Gastrocnemius medialis (tissue), 4 donors: ENCODE measurements around the gene CCDC102B. TPM values are rescaled to one million over a fixed set of nuclear protein-coding genes. Genes with fewer than 3 reads are reported as not detected.

ENCODE experiments used
- ATAC-seq, 2 donors: fragments of 150-250 bp; one replicate each; pipeline ENCODE4 v1.9.1; 2016
- DNase-seq, 2 donors: peaks; one replicate each; pipeline ENCODE4 v3.0.0-alpha.2; 2019
- H3K27ac ChIP-seq, 4 donors: fragments of 200-600 bp; sonication (generic); 1 replicate in 1 of 4; 2 replicates in 3 of 4; pipeline ENCODE4 v1.5.1; 2016 to 2018; ENCODE audit warnings: mild to moderate bottlenecking in 2 of 4, moderate library complexity in 1 of 4
- H3K27me3 ChIP-seq, 3 donors: fragments of 200-600 bp; sonication (generic) in 2 of 3; 1 replicate in 1 of 3; 2 replicates in 2 of 3; pipeline versions ENCODE4 v1.5.1 to v1.6.0; 2016 to 2019; ENCODE audit warnings: mild to moderate bottlenecking in 1 of 3, moderate library complexity in 1 of 3
- H3K36me3 ChIP-seq, 2 donors: fragments of 200-600 bp; sonication (generic) in 1 of 2; one replicate each; pipeline ENCODE4 v1.5.1; 2017 to 2018
- H3K4me1 ChIP-seq, 2 donors: fragments of 200-600 bp; sonication (generic) in 1 of 2; one replicate each; pipeline ENCODE4 v1.5.1; 2016 to 2017; ENCODE audit warnings: mild to moderate bottlenecking in 2 of 2
- H3K4me3 ChIP-seq, 4 donors: fragments of 200-600 bp; sonication (generic) in 3 of 4; 1 replicate in 1 of 4; 2 replicates in 3 of 4; pipeline ENCODE4 v1.5.1; 2016 to 2019; ENCODE audit warnings: mild to moderate bottlenecking in 2 of 4
- H3K9me3 ChIP-seq, 3 donors: fragments of 200-600 bp; sonication (generic) in 2 of 3; 1 replicate in 1 of 3; 2 replicates in 2 of 3; pipeline ENCODE4 v1.5.1; 2016 to 2019
- CTCF ChIP-seq, 5 experiments: fragments of 450-650 bp in 3 of 5; fragments of 200-600 bp in 2 of 5; sonication (generic) in 2 of 5; IDR thresholded peaks in 4 of 5; conservative IDR thresholded peaks in 1 of 5; 1 replicate in 4 of 5; 2 replicates in 1 of 5; pipeline ENCODE4 v1.5.1; 2016 to 2019; ENCODE audit warnings: antibody characterized with exemption in 5 of 5, mild to moderate bottlenecking in 3 of 5, moderate library complexity in 3 of 5
- POLR2A ChIP-seq, 2 donors: fragments of 450-650 bp; IDR thresholded peaks; one replicate each; pipeline ENCODE4 v1.6.1; 2017; ENCODE audit warnings: antibody characterized with exemption in 2 of 2, mild to moderate bottlenecking in 2 of 2, moderate library complexity in 2 of 2
- in situ Hi-C, 4 donors: fragments of 200-750 bp; cut with MboI; loops; one replicate each; pipeline versions ENCODE4 v1.15.0 to v1.8.0; 2017; ENCODE audit warnings: low sequenced_read_pairs in 4 of 4
- intact Hi-C: fragments of 100-400 bp; cut with DNase I; formaldehyde crosslinking; loops from one replicate; pipeline ENCODE4 v1.15.1; 2023; ENCODE audit warnings: low total_unique reads
- total RNA-seq, 4 donors: library from RNA; depleted of rRNA; stranded (reverse); fragments of >200 nt; gene quantifications; one replicate each; pipeline versions ENCODE4 v1.1.0 to v1.2.3, GENCODE V29; 2016

The CCDC102B gene
- total RNA-seq, 4 donors from 2014 or later: 0.93 to 3.3 (median 1.3) TPM

- Histone ChIP-seq H3K4me3 (no peak overlapping the region), H3K27me3 (no peaks in the 10 kb centered on the region), H3K4me1 (no peaks in the 10 kb centered on the region), H3K27ac (no peak overlapping the region), H3K9me3 (no peaks in the 10 kb centered on the region), H3K36me3 (no peaks in the 10 kb centered on the region)
- in situ Hi-C loops: no loop called here
- intact Hi-C loops: no loop called here
- DNase-seq (no peak), ATAC-seq (no peak)
- TF ChIP-seq CTCF (IDR thresholded peaks at IDR 0.05 in 4 of 5, conservative IDR thresholded peaks at IDR 0.05 in 1 of 5): no peak
- no peak for TF ChIP-seq POLR2A (IDR thresholded peaks at IDR 0.05)
Observed at GRCh38 chr18:68922392-68922791, 124.5 kb downstream of the CCDC102B start.

GRCh38 chr18:68925268-68925667 is 127.4 kb downstream of the CCDC102B start:
- in situ Hi-C loops (no loop called here), intact Hi-C loops (no loop called here)
- Histone ChIP-seq H3K36me3 (no peaks in the 10 kb centered on the region), H3K4me3 (no peak overlapping the region), H3K27ac (no peak overlapping the region), H3K4me1 (no peaks in the 10 kb centered on the region), H3K27me3 (no peaks in the 10 kb centered on the region), H3K9me3 (no peaks in the 10 kb centered on the region)
- TF ChIP-seq POLR2A (IDR thresholded peaks at IDR 0.05) (no peak), CTCF (IDR thresholded peaks at IDR 0.05 in 4 of 5, conservative IDR thresholded peaks at IDR 0.05 in 1 of 5) (no peak)
- ATAC-seq (no peak), DNase-seq (no peak)

- H3K27me3 ChIP-seq: no peaks in the 10 kb centered on the region
- ATAC-seq (no peak), DNase-seq (no peak)
- H3K36me3 ChIP-seq: no peaks in the 10 kb centered on the region
- TF ChIP-seq CTCF (IDR thresholded peaks at IDR 0.05 in 4 of 5, conservative IDR thresholded peaks at IDR 0.05 in 1 of 5): no peak
- no peak for TF ChIP-seq POLR2A (IDR thresholded peaks at IDR 0.05)
- no peak overlapping the region for H3K27ac ChIP-seq
- in situ Hi-C loops (no loop called here), intact Hi-C loops (no loop called here)
- no peak overlapping the region for H3K4me3 ChIP-seq
- no peaks in the 10 kb centered on the region for H3K4me1 ChIP-seq
- H3K9me3 ChIP-seq: no peaks in the 10 kb centered on the region
Observed at GRCh38 chr18:68928762-68929675, 131.1 kb downstream of the CCDC102B start.

GRCh38 chr18:68935686-68936085 is 137.8 kb downstream of the CCDC102B start:
- no peaks in the 10 kb centered on the region for H3K36me3 ChIP-seq
- no peak overlapping the region for H3K27ac ChIP-seq
- H3K9me3 ChIP-seq: no peaks in the 10 kb centered on the region
- in situ Hi-C loops: no loop called here
- no peak overlapping the region for H3K4me3 ChIP-seq
- H3K27me3 ChIP-seq: no peaks in the 10 kb centered on the region
- intact Hi-C loops: no loop called here
- no peak for TF ChIP-seq POLR2A (IDR thresholded peaks at IDR 0.05)
- TF ChIP-seq CTCF (IDR thresholded peaks at IDR 0.05 in 4 of 5, conservative IDR thresholded peaks at IDR 0.05 in 1 of 5): no peak
- no peaks in the 10 kb centered on the region for H3K4me1 ChIP-seq
- ATAC-seq: no peak
- no peak for DNase-seq
